ENCODE data around the gene NUS1.
"Not testable (repeated sequence)": the region's sequence is repeated elsewhere in the genome, so short reads cannot be mapped to it uniquely, and the experiment has no call there.

Gene NUS1

GRCh38 chr6:117721520-117721919 is 46.3 kb downstream of the NUS1 start:
- DNase-seq: not testable (repeated sequence)

GRCh38 chr6:117728626-117729025 is 53.4 kb downstream of the NUS1 start:
- no peak for DNase-seq

GRCh38 chr6:117729613-117730012 is 54.3 kb downstream of the NUS1 start:
- DNase-seq: no peak

GRCh38 chr6:117733341-117733740 is 58.1 kb downstream of the NUS1 start:
- DNase-seq: no peak

- no peak for DNase-seq
These were observed 64.6 kb downstream of the NUS1 start for GRCh38 chr6:117739869-117740268.

- no peak for DNase-seq
These were observed 65.3 kb downstream of the NUS1 start for GRCh38 chr6:117740605-117741004.

- DNase-seq: not testable (repeated sequence)
These were observed 75.4 kb downstream of the NUS1 start for GRCh38 chr6:117750675-117751074.
